ENCODE data around the gene GIMAP8. TPM values are rescaled to one million over a fixed set of nuclear protein-coding genes. Genes with fewer than 3 reads are reported as not detected.
A peak's percentile ranks its signal among the peaks of the same experiment; 100 is the strongest.

Gene GIMAP8
- total RNA-seq, 1 experiment from 2014 or later = not detected

- Histone ChIP-seq H3K4me1 (replicated peaks) (no peaks in the 10 kb centered on the region), H3K9me3 (replicated peaks) (no peaks in the 10 kb centered on the region; the same call in 1 of the 2 replicates), H3K27me3 (replicated peaks) (no peaks in the 10 kb centered on the region), H3K27ac (no peak overlapping the region), H3K4me3 (no peak overlapping the region), H3K36me3 (no peaks in the 10 kb centered on the region)
- DNase-seq (ENCODE audit: low read depth in 1 of 2, low spot score in 2 of 2) = no peak
Measured at GRCh38 chr7:150435390-150436073, 14.9 kb upstream of the GIMAP8 start.

- no peaks in the 10 kb centered on the region for H3K4me1 ChIP-seq (replicated peaks)
- no peak overlapping the region for H3K4me3 ChIP-seq
- peaks cover 2% of the 10 kb centered on the region; the same call in 1 of the 2 replicates for H3K9me3 ChIP-seq (replicated peaks)
- no peak for DNase-seq (ENCODE audit: low read depth in 1 of 2, low spot score in 2 of 2)
- H3K27me3 ChIP-seq (replicated peaks) = no peaks in the 10 kb centered on the region
- no peak overlapping the region for H3K27ac ChIP-seq
- H3K36me3 ChIP-seq = no peaks in the 10 kb centered on the region
Measured at GRCh38 chr7:150439967-150440366, 10.5 kb upstream of the GIMAP8 start.

GRCh38 chr7:150441524-150441923 is 8.9 kb upstream of the GIMAP8 start:
- no peak overlapping the region for H3K4me3 ChIP-seq
- H3K9me3 ChIP-seq (replicated peaks) = peaks cover 2% of the 10 kb centered on the region; the same call in 1 of the 2 replicates
- H3K27me3 ChIP-seq (replicated peaks) = no peaks in the 10 kb centered on the region
- H3K27ac ChIP-seq = no peak overlapping the region
- no peaks in the 10 kb centered on the region for H3K4me1 ChIP-seq (replicated peaks)
- no peak for DNase-seq (ENCODE audit: low read depth in 1 of 2, low spot score in 2 of 2)
- no peaks in the 10 kb centered on the region for H3K36me3 ChIP-seq

GRCh38 chr7:150442811-150443210 is 7.6 kb upstream of the GIMAP8 start:
- Histone ChIP-seq H3K27me3 (replicated peaks) (no peaks in the 10 kb centered on the region), H3K9me3 (replicated peaks) (peaks cover 2% of the 10 kb centered on the region; the same call in 1 of the 2 replicates), H3K36me3 (no peaks in the 10 kb centered on the region), H3K4me1 (replicated peaks) (no peaks in the 10 kb centered on the region), H3K27ac (no peak overlapping the region), H3K4me3 (no peak overlapping the region)
- DNase-seq (ENCODE audit: low read depth in 1 of 2, low spot score in 2 of 2) = no peak

GRCh38 chr7:150443793-150444540 is 6.5 kb upstream of the GIMAP8 start:
- H3K27me3 ChIP-seq (replicated peaks) = peaks cover 2% of the 10 kb centered on the region; the same call in 1 of the 2 replicates
- H3K4me1 ChIP-seq (replicated peaks) = no peaks in the 10 kb centered on the region
- H3K9me3 ChIP-seq (replicated peaks) = peaks cover 2% of the 10 kb centered on the region; the same call in 1 of the 2 replicates
- no peak overlapping the region for H3K4me3 ChIP-seq
- H3K27ac ChIP-seq = no peak overlapping the region
- no peaks in the 10 kb centered on the region for H3K36me3 ChIP-seq
- no peak for DNase-seq (ENCODE audit: low read depth in 1 of 2, low spot score in 2 of 2)

GRCh38 chr7:150444674-150445365 is 5.6 kb upstream of the GIMAP8 start:
- H3K4me1 ChIP-seq (replicated peaks) = no peaks in the 10 kb centered on the region
- no peak overlapping the region for H3K4me3 ChIP-seq
- no peaks in the 10 kb centered on the region for H3K36me3 ChIP-seq
- no peak for DNase-seq (ENCODE audit: low read depth in 1 of 2, low spot score in 2 of 2)
- H3K27ac ChIP-seq = no peak overlapping the region
- peaks cover 7% of the 10 kb centered on the region; the same call in 1 of the 2 replicates for H3K27me3 ChIP-seq (replicated peaks)
- peaks cover 2% of the 10 kb centered on the region; the same call in 1 of the 2 replicates for H3K9me3 ChIP-seq (replicated peaks)

GRCh38 chr7:150446288-150446938 is 4.0 kb upstream of the GIMAP8 start:
- Histone ChIP-seq H3K4me1 (replicated peaks) (no peaks in the 10 kb centered on the region), H3K4me3 (no peak overlapping the region), H3K27me3 (replicated peaks) (peaks cover 12% of the 10 kb centered on the region), H3K36me3 (no peaks in the 10 kb centered on the region), H3K9me3 (replicated peaks) (peaks cover 2% of the 10 kb centered on the region; the same call in 1 of the 2 replicates), H3K27ac (no peak overlapping the region)
- no peak for DNase-seq (ENCODE audit: low read depth in 1 of 2, low spot score in 2 of 2)

- H3K27ac ChIP-seq = no peak overlapping the region
- H3K4me1 ChIP-seq (replicated peaks) = no peaks in the 10 kb centered on the region
- no peak for DNase-seq (ENCODE audit: low read depth in 1 of 2, low spot score in 2 of 2)
- H3K9me3 ChIP-seq (replicated peaks) = no peaks in the 10 kb centered on the region
- H3K4me3 ChIP-seq = no peak overlapping the region
- H3K36me3 ChIP-seq = no peaks in the 10 kb centered on the region
- H3K27me3 ChIP-seq (replicated peaks) = peaks cover 12% of the 10 kb centered on the region
Measured at GRCh38 chr7:150447966-150448788, 2.3 kb upstream of the GIMAP8 start.

- no peaks in the 10 kb centered on the region for H3K4me1 ChIP-seq (replicated peaks)
- no peak overlapping the region for H3K4me3 ChIP-seq
- H3K27ac ChIP-seq = no peak overlapping the region
- no peaks in the 10 kb centered on the region for H3K9me3 ChIP-seq (replicated peaks)
- DNase-seq (ENCODE audit: low read depth in 1 of 2, low spot score in 2 of 2) = peak in 1 of 2 experiments; percentile 28
- peaks cover 12% of the 10 kb centered on the region for H3K27me3 ChIP-seq (replicated peaks)
- no peaks in the 10 kb centered on the region for H3K36me3 ChIP-seq
Measured at GRCh38 chr7:150448789-150449147, 1.7 kb upstream of the GIMAP8 start.

- Histone ChIP-seq H3K36me3 (no peaks in the 10 kb centered on the region), H3K4me1 (replicated peaks) (no peaks in the 10 kb centered on the region), H3K27ac (no peak overlapping the region), H3K4me3 (no peak overlapping the region), H3K9me3 (replicated peaks) (no peaks in the 10 kb centered on the region), H3K27me3 (replicated peaks) (peaks cover 12% of the 10 kb centered on the region)
- no peak for DNase-seq (ENCODE audit: low read depth in 1 of 2, low spot score in 2 of 2)
Measured at GRCh38 chr7:150449206-150449952, 1.1 kb upstream of the GIMAP8 start.

- Histone ChIP-seq H3K9me3 (replicated peaks) (no peaks in the 10 kb centered on the region), H3K27me3 (replicated peaks) (peaks cover 12% of the 10 kb centered on the region), H3K4me3 (no peak overlapping the region), H3K27ac (no peak overlapping the region), H3K36me3 (no peaks in the 10 kb centered on the region), H3K4me1 (replicated peaks) (no peaks in the 10 kb centered on the region)
- DNase-seq (ENCODE audit: low read depth in 1 of 2, low spot score in 2 of 2) = no peak
Measured at GRCh38 chr7:150451097-150451793, 815 bp downstream of the GIMAP8 start.

Data from SJSA1 (cell line).